ENCODE results near the gene USP44. TPM values are rescaled to one million over a fixed set of nuclear protein-coding genes. Genes with fewer than 3 reads are reported as not detected.

The USP44 gene
- total and polyA plus RNA-seq, 10 of the 15 experiments (the other 5 are each of a cell fraction or from before 2014, with no cell fraction given): 0.02 to 0.26 (median 0.12) TPM; not detected in 6

DNA sequence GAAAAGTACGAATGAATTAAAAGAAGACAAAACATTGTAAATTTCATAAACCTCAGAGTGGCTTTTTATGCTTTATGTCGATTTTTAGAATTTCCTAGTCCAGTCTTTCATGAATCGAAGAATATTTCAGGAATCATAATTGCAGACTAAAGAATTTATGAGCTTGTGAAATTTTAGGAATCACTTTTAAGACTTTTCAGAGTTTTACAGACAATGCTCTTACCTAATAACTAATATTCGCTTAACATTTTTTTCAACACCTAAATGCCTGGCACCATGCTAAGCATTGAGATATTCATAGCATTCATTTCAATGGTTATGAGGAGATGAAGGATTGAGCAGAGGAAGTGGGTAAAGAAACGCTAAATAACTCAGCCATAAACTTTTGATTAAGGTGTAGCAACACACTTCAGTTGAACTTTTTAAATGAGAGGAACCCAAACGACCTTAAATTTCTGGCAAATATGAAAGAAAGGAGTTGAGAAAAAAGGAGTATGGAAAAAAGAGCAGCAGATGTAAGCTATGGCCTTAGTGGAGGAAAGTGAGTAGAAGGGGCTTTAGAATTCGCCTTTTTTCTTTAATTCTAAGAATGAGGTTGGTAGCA lies 739 bp upstream of the USP44 start:
- DNase-seq (ENCODE audit: low read depth, low spot score): no peak
- Histone ChIP-seq H3K79me2 (ENCODE audit: control insufficient read depth, insufficient read depth, low read length) (no peaks in the 10 kb centered on the region), H4K20me1 (ENCODE audit: control insufficient read depth, insufficient read depth) (no peaks in the 10 kb centered on the region), H2AFZ (ENCODE audit: control insufficient read depth, low read depth, low read length) (no peak overlapping the region), H3K27ac (ENCODE audit: control insufficient read depth, insufficient read depth) (no peak overlapping the region), H3K4me1 (ENCODE audit: control insufficient read depth, insufficient read depth, low read length) (no peaks in the 10 kb centered on the region), H3K4me2 (ENCODE audit: control insufficient read depth, insufficient read depth) (no peak overlapping the region), H3K4me3 (no peak overlapping the region), H3K9ac (ENCODE audit: control insufficient read depth, insufficient read depth, low read length) (no peak overlapping the region), H3K36me3 (ENCODE audit: control insufficient read depth in 2 of 2, insufficient read depth in 2 of 2, low read length in 1 of 2) (no peaks in the 10 kb centered on the region), H3K9me3 (replicated peaks; ENCODE audit: control insufficient read depth, insufficient read depth, low read length) (peaks cover 6% of the 10 kb centered on the region), H3K27me3 (replicated peaks in 1 of 2; ENCODE audit: control insufficient read depth in 2 of 2, insufficient read depth in 2 of 2, low read length in 1 of 2) (peaks cover 5 to 17% of the 10 kb centered on the region in 2 experiments)
- intact Hi-C loops (cut with micrococcal nuclease; ENCODE audit: unreplicated experiment): no loop called here
- BruUV-seq (replicated peaks): no TSS peak
- ChIA-PET RAD21 (ENCODE audit: unreplicated experiment) (no interaction called here), POLR2A (no interaction called here), CTCF (interaction anchor here (0.9 kb wide), 1 partner anchor 18 kb away, joined by 4 read pairs; no protein-coding TSS in a partner anchor), SMC1A (ENCODE audit: uncharacterized antibody, unreplicated experiment) (interaction anchor here (0.6 kb wide), 1 partner anchor 9 kb away, joined by 3 read pairs; no protein-coding TSS in a partner anchor)
- in situ Hi-C loops (cut with MboI): no loop called here
- TF ChIP-seq RCOR1 (conservative IDR thresholded peaks at IDR 0.05; ENCODE audit: low read depth, low read length) (no peak), RAD51 (IDR thresholded peaks at IDR 0.05) (no peak), EZH2 (IDR thresholded peaks at IDR 0.05; ENCODE audit: borderline replicate concordance, control insufficient read depth, low read depth, low read length) (no peak), SREBF2 (IDR thresholded peaks at IDR 0.05; ENCODE audit: low read length) (no peak), ZNF274 (IDR thresholded peaks at IDR 0.05; ENCODE audit: insufficient read depth, insufficient read length) (no peak), POLR2A (IDR thresholded peaks at IDR 0.05; ENCODE audit: low read depth, low read length) (no peak)
- TF ChIP-seq, protein P1, sequence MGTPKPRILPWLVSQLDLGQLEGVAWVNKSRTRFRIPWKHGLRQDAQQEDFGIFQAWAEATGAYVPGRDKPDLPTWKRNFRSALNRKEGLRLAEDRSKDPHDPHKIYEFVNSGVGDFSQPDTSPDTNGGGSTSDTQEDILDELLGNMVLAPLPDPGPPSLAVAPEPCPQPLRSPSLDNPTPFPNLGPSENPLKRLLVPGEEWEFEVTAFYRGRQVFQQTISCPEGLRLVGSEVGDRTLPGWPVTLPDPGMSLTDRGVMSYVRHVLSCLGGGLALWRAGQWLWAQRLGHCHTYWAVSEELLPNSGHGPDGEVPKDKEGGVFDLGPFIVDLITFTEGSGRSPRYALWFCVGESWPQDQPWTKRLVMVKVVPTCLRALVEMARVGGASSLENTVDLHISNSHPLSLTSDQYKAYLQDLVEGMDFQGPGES (IDR thresholded peaks at IDR 0.05): no peak
- no peak for FAIRE-seq
- 51% methylated on average over 7 of the region's 7 CpGs for WGBS (ENCODE audit: insufficient coverage, insufficient replicate concordance, low lambda C conversion rate, missing lambda C conversion rate)
- ATAC-seq: no peak

Data from GM12878 (cell line).